Right cardiac atrium (tissue), 5 donors: ENCODE measurements around the gene SLC18A2. TPM values are rescaled to one million over a fixed set of nuclear protein-coding genes. Genes with fewer than 3 reads are reported as not detected.

ENCODE experiments used
- ATAC-seq, 2 donors: fragments of 200-7000 bp; cut with Tn5 transposase; one replicate each; pipeline versions ENCODE4 v1.8.0 to v1.9.1; 2020; ENCODE audit warnings: moderate library complexity in 2 of 2, mild to moderate bottlenecking in 1 of 2
- DNase-seq, 3 donors: peaks; one replicate each; pipeline ENCODE4 v3.0.0-alpha.2; 2020
- H3K27ac ChIP-seq: one replicate; pipeline ENCODE4 v1.5.1; 2013; ENCODE audit warnings: mild to moderate bottlenecking, low read length, control low read depth, moderate library complexity
- H3K27me3 ChIP-seq: one replicate; pipeline ENCODE4 v1.6.1; 2013; ENCODE audit not compliant: control insufficient read depth, insufficient read depth
- H3K4me1 ChIP-seq: one replicate; pipeline ENCODE4 v1.6.1; 2013; ENCODE audit warnings: low read length; ENCODE audit not compliant: control insufficient read depth, insufficient read depth
- H3K4me3 ChIP-seq: one replicate; pipeline ENCODE4 v1.5.1; 2013; ENCODE audit warnings: low read length, control low read depth
- H3K9me3 ChIP-seq: one replicate; pipeline ENCODE4 v1.6.1; 2013; ENCODE audit warnings: low read length; ENCODE audit not compliant: control insufficient read depth
- WGBS: extraction: QIAGEN DNeasy Blood & Tissue Kit; methylation state at CpG from one replicate; pipeline ENCODE4 v1.1.7; 2013; 5-methylcytosine and 5-hydroxymethylcytosine counted together
- intact Hi-C, 4 donors: fragments of 100-400 bp; cut with DNase I; formaldehyde crosslinking; loops; one replicate each; pipeline versions ENCODE4 v1.11.0 to v1.14.0; 2022 to 2023
- long read RNA-seq, 4 donors: library from polyadenylated mRNA; unstranded; transcript quantifications; one replicate each; pipeline ENCODE4 v2.0.0, GENCODE V29; 2020 to 2021
- polyA plus RNA-seq: library from polyadenylated mRNA; stranded (reverse); fragments of 200-250 nt; gene quantifications from one replicate; pipeline ENCODE4 v1.2.3, GENCODE V29; 2013
- total RNA-seq, 4 donors: library from RNA; stranded (reverse); fragmentation: NEBNext Ultra II Directional; extraction: Animal tissue kit (Norgen Biotek cat#: 25700); gene quantifications; one replicate each; pipeline ENCODE4 v1.2.1, GENCODE V29; 2021
- donor health status: healthy with polysubstance abuse.
- donor health status: DM: no; HTN: yes; CAD: no.
- donor health status: DM: no; HTN: no; CAD: no.
- donor health status: DM: no; HTN: yes; CAD: no; lungs with severe emphysema.
- donor health status: DM: yes; HTN: yes; CAD: no.

The SLC18A2 gene
- total RNA-seq (under 1 TPM; 0.09 to 0.40 (median 0.21) TPM), polyA plus RNA-seq (0.07 TPM)
- long read RNA-seq, donor 1, partial matches to known transcripts = 0 of 3 reads
- long read RNA-seq, donor 1, other reads (novel, unspliced or antisense) = 3 of 3 reads
- long read RNA-seq, donor 2, partial matches to known transcripts = 0 of 2 reads
- long read RNA-seq, donor 2, other reads (novel, unspliced or antisense) = 2 of 2 reads
- long read RNA-seq, donor 3, partial matches to known transcripts = 1 of 84 reads
- long read RNA-seq, donor 3, other reads (novel, unspliced or antisense) = 80 of 84 reads
- long read RNA-seq, donor 4, partial matches to known transcripts = 0 of 1 reads
- long read RNA-seq, donor 4, other reads (novel, unspliced or antisense) = 0 of 1 reads

DNA sequence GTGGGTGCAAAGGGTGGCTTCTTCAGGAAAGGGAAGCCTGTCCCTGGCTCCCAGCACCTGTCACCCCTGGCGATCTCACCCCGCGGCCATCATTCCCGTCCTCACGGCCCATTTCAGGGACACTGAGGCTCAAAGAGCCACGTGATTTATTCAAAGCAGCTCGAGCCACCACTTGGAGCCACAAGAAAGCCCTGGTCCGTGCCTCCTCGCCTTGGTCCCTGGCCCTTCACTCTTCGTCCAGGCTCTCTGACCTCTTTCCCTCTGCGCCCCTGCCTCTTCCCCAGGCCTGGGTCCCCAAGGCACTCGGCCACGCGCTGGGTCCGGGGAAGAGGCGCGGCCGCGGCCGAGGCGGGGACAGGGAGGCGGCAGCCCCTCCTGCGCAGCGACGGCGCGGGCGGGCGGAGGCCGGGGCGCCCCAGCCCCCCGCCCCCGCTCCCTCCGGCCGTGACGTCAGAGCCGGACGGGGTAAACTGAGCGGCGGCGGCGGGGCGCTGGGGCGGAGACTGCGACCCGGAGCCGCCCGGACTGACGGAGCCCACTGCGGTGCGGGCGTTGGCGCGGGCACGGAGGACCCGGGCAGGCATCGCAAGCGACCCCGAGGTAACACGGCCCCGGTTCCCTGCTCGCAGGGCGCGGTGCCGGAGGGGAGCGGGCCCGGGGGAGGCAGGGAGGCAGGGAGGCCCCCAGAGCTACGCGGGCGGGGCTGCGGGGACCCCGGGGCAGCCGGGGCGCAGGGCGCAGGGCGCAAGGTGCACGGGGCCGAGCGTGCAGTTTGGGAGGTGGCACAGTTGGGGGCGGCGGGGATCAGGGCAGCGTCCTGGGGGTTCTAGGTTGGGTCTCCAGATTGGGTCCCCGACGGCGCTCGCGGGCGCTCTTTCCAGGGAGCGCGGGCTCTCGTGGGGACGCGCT is at the start of gene SLC18A2:
SLC18A2 (plus strand) TSS at position 494 of the 909 bp plus-strand sequence. CDS start 580 bp downstream, outside the sequence.
- WGBS = 2% methylated on average over 93 of the region's 93 CpGs
- Histone ChIP-seq H3K27ac (no peak within 1 kb of the TSS), H3K4me1 (no peaks in the 10 kb centered on the region), H3K27me3 (no peaks in the 10 kb centered on the region), H3K9me3 (no peaks in the 10 kb centered on the region), H3K4me3 (peak within 1 kb of the TSS; percentile 21)
- DNase-seq (no peak), ATAC-seq (peak in 1 of 2 donors; percentile 28)
- intact Hi-C loops = no loop called here

DNA sequence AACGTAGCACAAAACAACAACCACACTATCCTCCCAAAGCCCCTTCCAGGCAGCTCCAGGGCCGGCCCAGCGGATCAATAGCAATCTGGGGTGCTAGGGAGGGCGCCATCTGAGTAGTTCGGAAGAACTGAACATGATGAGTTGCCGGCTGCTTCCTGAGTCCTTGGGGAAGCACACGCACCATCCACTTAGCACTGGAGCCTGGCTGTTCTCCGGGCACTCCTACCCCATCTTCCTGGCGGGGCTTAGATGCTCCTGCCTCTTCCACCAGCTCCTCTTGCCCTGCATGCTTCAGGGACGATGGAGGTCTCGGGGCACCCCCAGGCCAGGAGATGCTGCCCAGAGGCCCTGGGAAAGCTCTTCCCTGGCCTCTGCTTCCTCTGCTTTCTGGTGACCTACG is 43.7 kb upstream of the SLC18A2 start, which contains the start of gene KCNK18:
KCNK18 (plus strand) TSS at position 301 of the 400 bp plus-strand sequence; CDS start at position 301, 0 bp downstream.
- Histone ChIP-seq H3K27ac (no peak within 1 kb of the TSS), H3K27me3 (peaks cover 4% of the 10 kb centered on the region), H3K4me3 (no peak within 1 kb of the TSS), H3K9me3 (no peaks in the 10 kb centered on the region), H3K4me1 (no peaks in the 10 kb centered on the region)
- ATAC-seq (no peak), DNase-seq (no peak)
- 81% methylated on average over 12 of the region's 12 CpGs for WGBS
- intact Hi-C loops = no loop called here

GRCh38 chr10:117198088-117198487 is 42.8 kb upstream of the SLC18A2 start:
- H3K27ac ChIP-seq = no peak overlapping the region
- H3K27me3 ChIP-seq = peaks cover 4% of the 10 kb centered on the region
- DNase-seq = no peak
- intact Hi-C loops = no loop called here
- 28% methylated on average over 4 of the region's 4 CpGs for WGBS
- H3K4me3 ChIP-seq = no peak overlapping the region
- H3K4me1 ChIP-seq = no peaks in the 10 kb centered on the region
- no peaks in the 10 kb centered on the region for H3K9me3 ChIP-seq
- ATAC-seq = no peak

- Histone ChIP-seq H3K4me3 (no peak overlapping the region), H3K27me3 (no peaks in the 10 kb centered on the region), H3K27ac (no peak overlapping the region), H3K4me1 (no peaks in the 10 kb centered on the region), H3K9me3 (no peaks in the 10 kb centered on the region)
- 71% methylated on average over 4 of the region's 4 CpGs for WGBS
- DNase-seq (no peak), ATAC-seq (no peak)
- intact Hi-C loops = no loop called here
These were observed 39.1 kb upstream of the SLC18A2 start for GRCh38 chr10:117201826-117202225.

DNA sequence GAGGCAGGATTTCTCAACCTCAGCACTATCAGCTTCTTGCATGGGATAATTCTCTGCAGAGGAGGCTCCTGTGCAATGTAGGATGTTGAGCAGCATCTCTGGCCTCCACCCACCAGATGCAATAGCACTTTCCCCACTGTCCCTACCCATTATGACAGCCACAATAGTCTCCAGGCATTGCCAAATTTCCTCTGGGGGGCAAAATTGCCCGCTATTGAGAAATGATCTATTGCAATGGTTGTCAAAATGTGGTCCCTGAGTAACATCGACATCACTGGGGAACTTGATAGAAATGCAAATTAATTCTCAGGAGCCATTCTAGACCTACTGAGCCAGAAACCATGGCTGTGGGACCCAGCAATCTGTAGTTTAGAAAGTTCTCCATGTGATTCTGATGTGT is 36.6 kb upstream of the SLC18A2 start:
- Histone ChIP-seq H3K4me3 (no peak overlapping the region), H3K27me3 (no peaks in the 10 kb centered on the region), H3K27ac (no peak overlapping the region), H3K4me1 (no peaks in the 10 kb centered on the region), H3K9me3 (no peaks in the 10 kb centered on the region)
- ATAC-seq (no peak), DNase-seq (no peak)
- 54% methylated on average over 2 of the region's 2 CpGs for WGBS
- intact Hi-C loops = no loop called here

DNA sequence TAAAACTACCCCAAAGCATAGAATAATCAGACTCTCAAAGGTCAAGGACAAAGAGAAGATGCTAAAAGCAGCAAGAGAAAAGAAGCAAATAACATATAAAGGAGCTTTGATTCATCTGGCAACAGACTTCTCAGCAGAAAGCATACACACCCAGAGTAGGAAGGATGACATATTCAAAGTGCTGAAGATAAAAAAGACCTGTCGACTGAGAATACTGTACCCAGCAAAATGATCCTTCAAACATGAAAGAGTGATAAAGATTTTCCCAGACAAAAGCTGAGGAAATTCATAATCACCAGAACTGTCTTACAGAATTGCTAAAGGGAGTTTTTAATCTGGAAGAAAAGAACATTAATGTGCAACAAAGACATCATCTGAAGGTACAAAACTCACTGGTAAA is 28.7 kb upstream of the SLC18A2 start:
- intact Hi-C loops = loop anchor here in 1 of 4 donors (10.0 kb wide), 3 partner anchors 233 to 1243 kb away; no protein-coding TSS in a partner anchor
- DNase-seq (no peak), ATAC-seq (no peak)
- Histone ChIP-seq H3K4me1 (no peaks in the 10 kb centered on the region), H3K4me3 (no peak overlapping the region), H3K9me3 (no peaks in the 10 kb centered on the region), H3K27ac (no peak overlapping the region), H3K27me3 (no peaks in the 10 kb centered on the region)
- 78% methylated on average over 1 of the region's 1 CpG for WGBS

- no peak overlapping the region for H3K27ac ChIP-seq
- ATAC-seq = no peak
- H3K4me1 ChIP-seq = no peaks in the 10 kb centered on the region
- DNase-seq = no peak
- no peaks in the 10 kb centered on the region for H3K9me3 ChIP-seq
- 70% methylated on average over 1 of the region's 1 CpG for WGBS
- intact Hi-C loops = loop anchor here in 1 of 4 donors (10.0 kb wide), 3 partner anchors 230 to 1240 kb away; no protein-coding TSS in a partner anchor
- no peaks in the 10 kb centered on the region for H3K27me3 ChIP-seq
- H3K4me3 ChIP-seq = no peak overlapping the region
These were observed 26.5 kb upstream of the SLC18A2 start for GRCh38 chr10:117214401-117214800.

DNA sequence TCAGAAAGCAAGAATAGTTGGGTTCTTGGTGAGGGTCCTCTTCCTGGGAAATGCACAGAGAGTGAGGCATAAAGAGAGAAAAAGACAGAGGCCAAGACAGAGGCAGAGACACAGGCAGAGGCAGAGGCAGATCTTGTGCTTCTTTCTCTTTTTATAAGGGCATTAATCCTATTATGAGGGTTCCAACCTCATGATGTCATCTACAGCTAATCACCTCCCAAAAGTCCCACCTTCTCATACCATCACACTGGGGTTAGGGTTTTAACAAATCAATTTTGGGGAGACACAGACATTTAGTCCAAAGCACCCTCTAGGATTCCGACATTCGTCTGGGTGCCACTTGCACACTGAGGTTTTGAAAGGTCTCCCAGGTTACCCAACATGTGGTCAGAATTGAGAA is 25.8 kb upstream of the SLC18A2 start:
- no peaks in the 10 kb centered on the region for H3K4me1 ChIP-seq
- intact Hi-C loops = loop anchor here in 3 of 4 donors (5.0 to 10.0 kb wide), 5 partner anchors 102 to 1240 kb away; no protein-coding TSS in a partner anchor
- ATAC-seq = no peak
- 75% methylated on average over 2 of the region's 2 CpGs for WGBS
- no peaks in the 10 kb centered on the region for H3K9me3 ChIP-seq
- H3K27ac ChIP-seq = no peak overlapping the region
- no peaks in the 10 kb centered on the region for H3K27me3 ChIP-seq
- DNase-seq = no peak
- no peak overlapping the region for H3K4me3 ChIP-seq

GRCh38 chr10:117216028-117216427 is 24.9 kb upstream of the SLC18A2 start:
- Histone ChIP-seq H3K27ac (no peak overlapping the region), H3K4me3 (no peak overlapping the region), H3K27me3 (no peaks in the 10 kb centered on the region), H3K9me3 (no peaks in the 10 kb centered on the region), H3K4me1 (no peaks in the 10 kb centered on the region)
- 58% methylated on average over 15 of the region's 15 CpGs for WGBS
- DNase-seq = no peak
- ATAC-seq = no peak
- intact Hi-C loops = loop anchor here in 3 of 4 donors (5.0 to 10.0 kb wide), 5 partner anchors 101 to 1239 kb away; no protein-coding TSS in a partner anchor

- Histone ChIP-seq H3K27ac (no peak overlapping the region), H3K9me3 (no peaks in the 10 kb centered on the region), H3K4me3 (peak overlapping the region; percentile 6), H3K27me3 (no peaks in the 10 kb centered on the region), H3K4me1 (no peaks in the 10 kb centered on the region)
- DNase-seq (peak; percentile 66 to 89 (median 88)), ATAC-seq (peak; percentile 80 to 92)
- WGBS = under 1% methylated on average over 52 of the region's 52 CpGs
- intact Hi-C loops = loop anchor here in 3 of 4 donors (5.0 to 10.0 kb wide), 5 partner anchors 101 to 1238 kb away; no protein-coding TSS in a partner anchor
These were observed 24.2 kb upstream of the SLC18A2 start for GRCh38 chr10:117216611-117217195.
